ENCODE measurements around the gene LBHD2. TPM values are rescaled to one million over a fixed set of nuclear protein-coding genes. Genes with fewer than 3 reads are reported as not detected.

Gene LBHD2
- total and polyA plus RNA-seq, 2 of the 13 experiments (the other 11 are each of a cell fraction or from before 2014, with no cell fraction given): 0.67 to 1.00 TPM

GRCh38 chr14:103104654-103105452 lies 20.8 kb downstream of the LBHD2 start (continued):
- no peak for TF ChIP-seq ARID4A (CRISPR knock-in tag; IDR thresholded peaks at IDR 0.05; ENCODE audit: borderline replicate concordance)
- no peak for TF ChIP-seq JARID2 (CRISPR knock-in tag; IDR thresholded peaks at IDR 0.05; ENCODE audit: insufficient replicate concordance)
- no peak for TF ChIP-seq ZGPAT (CRISPR knock-in tag; IDR thresholded peaks at IDR 0.05)
- TF ChIP-seq GATAD1 (CRISPR knock-in tag; IDR thresholded peaks at IDR 0.05): 0 out of 2 replicates have a peak, but pooled peaks have one; percentile 30
- TF ChIP-seq HBP1 (CRISPR knock-in tag; IDR thresholded peaks at IDR 0.05; ENCODE audit: low read depth): 0 out of 2 replicates have a peak, but pooled peaks have one; percentile 73
- no peak for TF ChIP-seq RNF2 (conservative IDR thresholded peaks at IDR 0.05; ENCODE audit: low read depth)
- peak; percentile 77 for TF ChIP-seq XRCC5 (optimal IDR thresholded peaks at IDR 0.05; ENCODE audit: low read length)
- 0 out of 2 replicates have a peak, but pooled peaks have one; percentile 28 for TF ChIP-seq ZBTB33 (CRISPR knock-in tag; IDR thresholded peaks at IDR 0.05)
- 0 out of 2 replicates have a peak, but pooled peaks have one; percentile 5 for TF ChIP-seq ZNF292 (CRISPR knock-in tag; IDR thresholded peaks at IDR 0.05; ENCODE audit: borderline replicate concordance, low read depth)
- TF ChIP-seq AFF4 (CRISPR knock-in tag; IDR thresholded peaks at IDR 0.05): no peak
- peak; percentile 29; the same call in 1 of the 2 replicates for TF ChIP-seq TFDP1 (CRISPR knock-in tag; IDR thresholded peaks at IDR 0.05; ENCODE audit: borderline replicate concordance)
- TF ChIP-seq DPF2 (CRISPR knock-in tag; IDR thresholded peaks at IDR 0.05; ENCODE audit: borderline replicate concordance, low read depth): no peak
- TF ChIP-seq POLR2A (IDR thresholded peaks at IDR 0.05; ENCODE audit: insufficient read depth in 1 of 2, low read depth in 2 of 2, low read length in 2 of 2): peak in 1 of 2 experiments; percentile 47; a peak in 1 of 4 replicates
